Neural cell (in vitro differentiated cells): ENCODE measurements around the gene TRAF2. TPM values are rescaled to one million over a fixed set of nuclear protein-coding genes. Genes with fewer than 3 reads are reported as not detected.

Source experiments
- H2AFZ ChIP-seq: fragments of 200-600, 300-800 bp; sonication (generic), shearing (Covaris generic); 2 replicates; pipeline ENCODE4 v1.6.0; 2014; ENCODE audit warnings: low read depth, mild to moderate bottlenecking, antibody characterized with exemption, low read length, moderate library complexity
- H3F3A ChIP-seq: fragments of 200-600 bp; shearing (Covaris generic); 2 replicates; pipeline ENCODE4 v1.6.1; 2016; ENCODE audit warnings: mild to moderate bottlenecking, moderate library complexity, mixed read lengths, antibody characterized with exemption, low read length; ENCODE audit not compliant: insufficient read depth, poor library complexity, severe bottlenecking
- H3K27ac ChIP-seq: fragments of 200-600, 300-800 bp; sonication (generic), shearing (Covaris generic); 2 replicates; pipeline ENCODE4 v1.5.1; 2014; ENCODE audit warnings: mild to moderate bottlenecking, low read length, moderate library complexity
- H3K27me3 ChIP-seq: fragments of 300-800, 200-600 bp; sonication (generic), shearing (Covaris generic); 2 replicates; pipeline ENCODE4 v1.6.0; 2014; ENCODE audit warnings: mild to moderate bottlenecking, low read depth, low read length, moderate library complexity; ENCODE audit not compliant: insufficient read depth
- H3K36me3 ChIP-seq: fragments of 300-800, 200-600 bp; sonication (generic), shearing (Covaris generic); 2 replicates; pipeline ENCODE4 v1.5.1; 2014; ENCODE audit warnings: mild to moderate bottlenecking, antibody characterized with exemption, low read length, moderate library complexity; ENCODE audit not compliant: insufficient read depth
- H3K4me2 ChIP-seq: fragments of 300-800, 200-600 bp; sonication (generic), shearing (Covaris generic); 2 replicates; pipeline ENCODE4 v1.6.0; 2014; ENCODE audit warnings: mild to moderate bottlenecking, low read length
- H3K4me3 ChIP-seq: fragments of 300-800, 200-600 bp; sonication (generic), shearing (Covaris generic); 2 replicates; pipeline ENCODE4 v1.5.1; 2014; ENCODE audit warnings: mild to moderate bottlenecking, low read length, moderate library complexity
- H3K79me2 ChIP-seq: fragments of 200-600 bp; shearing (Covaris generic); replicated peaks from 2 replicates; pipeline ENCODE4 v1.6.0; 2014; ENCODE audit warnings: mild to moderate bottlenecking, low read length, moderate library complexity; ENCODE audit not compliant: insufficient read depth
- H3K9ac ChIP-seq: fragments of 300-800, 200-600 bp; sonication (generic), shearing (Covaris generic); 2 replicates; pipeline ENCODE4 v1.6.1; 2016; ENCODE audit warnings: mild to moderate bottlenecking, low read length, mixed read lengths
- H3K9me2 ChIP-seq: fragments of 200-600 bp; shearing (Covaris generic); 2 replicates; pipeline ENCODE4 v1.6.1; 2016; ENCODE audit warnings: mild to moderate bottlenecking, low read length, mixed read lengths; ENCODE audit not compliant: insufficient read depth
- H3K9me3 ChIP-seq: fragments of 200-600, 300-800 bp; sonication (generic), shearing (Covaris generic); 2 replicates; pipeline ENCODE4 v1.6.1; 2016; ENCODE audit warnings: mild to moderate bottlenecking, mixed run types, low read length, moderate library complexity, mixed read lengths
- H4K20me1 ChIP-seq: fragments of 200-600 bp; shearing (Covaris generic); 2 replicates; pipeline ENCODE4 v1.6.1; 2016; ENCODE audit warnings: mild to moderate bottlenecking, mixed run types; ENCODE audit not compliant: insufficient read depth
- EP300 ChIP-seq: fragments of 450-650 bp; conservative IDR thresholded peaks from 2 replicates; pipeline ENCODE4 v1.6.1; 2014; ENCODE audit warnings: antibody characterized with exemption, mild to moderate bottlenecking, moderate library complexity; ENCODE audit not compliant: poor library complexity, severe bottlenecking
- EZH2 ChIP-seq: fragments of 200-600, 300-800 bp; shearing (Covaris generic), sonication (generic); IDR thresholded peaks from 2 replicates; pipeline ENCODE4 v1.6.1; 2014; ENCODE audit warnings: antibody characterized with exemption, low read length, borderline replicate concordance, mild to moderate bottlenecking; ENCODE audit not compliant: insufficient read depth, poor library complexity, severe bottlenecking
- MXI1 ChIP-seq: fragments of 450-650 bp; conservative IDR thresholded peaks from 2 replicates; pipeline ENCODE4 v1.6.1; 2014; ENCODE audit warnings: antibody characterized with exemption, mild to moderate bottlenecking; ENCODE audit not compliant: poor library complexity, severe bottlenecking
- POLR2AphosphoS5 ChIP-seq: IDR thresholded peaks from 2 replicates; pipeline ENCODE4 v1.6.1; 2012
- RAD21 ChIP-seq: fragments of 450-650 bp; conservative IDR thresholded peaks from 2 replicates; pipeline ENCODE4 v1.6.1; 2014; ENCODE audit warnings: antibody characterized with exemption, mild to moderate bottlenecking, moderate library complexity
- SMC3 ChIP-seq: fragments of 450-650 bp; conservative IDR thresholded peaks from 2 replicates; pipeline ENCODE4 v1.6.1; 2014; ENCODE audit warnings: antibody characterized with exemption, mild to moderate bottlenecking, moderate library complexity; ENCODE audit not compliant: poor library complexity
- TAF1 ChIP-seq: IDR thresholded peaks from 2 replicates; pipeline ENCODE4 v1.6.1; 2012; ENCODE audit warnings: low read depth
- polyA plus RNA-seq: library from polyadenylated mRNA; depleted of rRNA; stranded (reverse); fragments of >200 nt; gene quantifications from 2 replicates; pipeline ENCODE4 v1.2.3, GENCODE V29; 2014
- TF ChIP-seq, protein P1 (sequence below): IDR thresholded peaks from 2 replicates; pipeline ENCODE4 v1.6.1; 2012; ENCODE audit warnings: borderline replicate concordance
- TF ChIP-seq, protein P2 (sequence below): fragments of 450-650 bp; IDR thresholded peaks from 2 replicates; pipeline ENCODE4 v1.5.1; 2014; ENCODE audit warnings: antibody characterized with exemption, mild to moderate bottlenecking, moderate library complexity; ENCODE audit not compliant: poor library complexity, severe bottlenecking

The TRAF2 gene
- polyA plus RNA-seq, 1 donor from 2014 or later, result 14.6 TPM

DNA sequence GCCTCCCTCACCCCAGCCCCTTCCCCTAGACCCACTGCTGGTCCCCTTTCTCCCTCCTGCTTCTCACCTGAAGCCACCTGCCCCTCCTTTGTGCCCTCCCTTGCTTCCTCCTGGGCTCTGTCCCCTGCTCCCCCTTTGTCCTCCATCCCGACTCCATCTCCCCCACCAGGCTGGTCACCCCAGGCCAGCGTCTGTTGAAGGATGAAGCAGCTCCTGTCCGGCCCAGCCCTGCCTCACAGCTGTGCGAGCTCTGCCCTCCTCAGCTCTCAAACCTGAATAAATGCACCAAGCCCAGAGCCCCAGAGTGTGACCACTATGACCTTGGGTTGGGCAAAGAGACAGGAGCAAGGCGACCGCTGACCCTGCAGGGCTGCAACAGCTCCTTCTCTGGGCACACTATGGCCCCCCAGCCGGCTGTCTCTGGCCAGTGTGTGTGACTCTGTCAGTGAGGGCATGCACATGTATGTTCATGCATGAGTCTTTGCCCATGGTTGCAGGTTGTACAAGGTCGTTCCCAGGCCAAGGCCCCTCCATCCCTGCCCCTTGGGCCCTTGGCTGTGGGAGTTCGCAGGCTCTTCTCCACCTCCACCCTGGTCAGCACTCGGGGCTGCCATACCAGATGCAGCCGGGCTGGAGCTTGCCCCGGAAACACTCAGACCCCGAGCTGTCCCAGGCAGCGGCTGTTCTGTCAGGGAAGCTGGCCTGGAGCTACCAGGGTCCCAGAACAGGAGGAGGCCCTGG is 69.1 kb downstream of the TRAF2 start:
- H3K9me2 ChIP-seq, result no peaks in the 10 kb centered on the region
- no peaks in the 10 kb centered on the region for H3K36me3 ChIP-seq
- no peaks in the 10 kb centered on the region for H4K20me1 ChIP-seq
- no peak overlapping the region for H3K9ac ChIP-seq
- H3K27me3 ChIP-seq, result no peaks in the 10 kb centered on the region
- TF ChIP-seq EP300 (no peak), SMC3 (no peak), RAD21 (no peak)
- TF ChIP-seq, protein P1, sequence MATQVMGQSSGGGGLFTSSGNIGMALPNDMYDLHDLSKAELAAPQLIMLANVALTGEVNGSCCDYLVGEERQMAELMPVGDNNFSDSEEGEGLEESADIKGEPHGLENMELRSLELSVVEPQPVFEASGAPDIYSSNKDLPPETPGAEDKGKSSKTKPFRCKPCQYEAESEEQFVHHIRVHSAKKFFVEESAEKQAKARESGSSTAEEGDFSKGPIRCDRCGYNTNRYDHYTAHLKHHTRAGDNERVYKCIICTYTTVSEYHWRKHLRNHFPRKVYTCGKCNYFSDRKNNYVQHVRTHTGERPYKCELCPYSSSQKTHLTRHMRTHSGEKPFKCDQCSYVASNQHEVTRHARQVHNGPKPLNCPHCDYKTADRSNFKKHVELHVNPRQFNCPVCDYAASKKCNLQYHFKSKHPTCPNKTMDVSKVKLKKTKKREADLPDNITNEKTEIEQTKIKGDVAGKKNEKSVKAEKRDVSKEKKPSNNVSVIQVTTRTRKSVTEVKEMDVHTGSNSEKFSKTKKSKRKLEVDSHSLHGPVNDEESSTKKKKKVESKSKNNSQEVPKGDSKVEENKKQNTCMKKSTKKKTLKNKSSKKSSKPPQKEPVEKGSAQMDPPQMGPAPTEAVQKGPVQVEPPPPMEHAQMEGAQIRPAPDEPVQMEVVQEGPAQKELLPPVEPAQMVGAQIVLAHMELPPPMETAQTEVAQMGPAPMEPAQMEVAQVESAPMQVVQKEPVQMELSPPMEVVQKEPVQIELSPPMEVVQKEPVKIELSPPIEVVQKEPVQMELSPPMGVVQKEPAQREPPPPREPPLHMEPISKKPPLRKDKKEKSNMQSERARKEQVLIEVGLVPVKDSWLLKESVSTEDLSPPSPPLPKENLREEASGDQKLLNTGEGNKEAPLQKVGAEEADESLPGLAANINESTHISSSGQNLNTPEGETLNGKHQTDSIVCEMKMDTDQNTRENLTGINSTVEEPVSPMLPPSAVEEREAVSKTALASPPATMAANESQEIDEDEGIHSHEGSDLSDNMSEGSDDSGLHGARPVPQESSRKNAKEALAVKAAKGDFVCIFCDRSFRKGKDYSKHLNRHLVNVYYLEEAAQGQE, result no peak
- no peaks in the 10 kb centered on the region for H3K79me2 ChIP-seq
- H3K9me3 ChIP-seq, result no peaks in the 10 kb centered on the region
- no peaks in the 10 kb centered on the region for H3F3A ChIP-seq
- no peak overlapping the region for H3K27ac ChIP-seq
- no peak overlapping the region for H3K4me3 ChIP-seq
- no peak overlapping the region for H3K4me2 ChIP-seq
- H2AFZ ChIP-seq, result no peak overlapping the region

DNA sequence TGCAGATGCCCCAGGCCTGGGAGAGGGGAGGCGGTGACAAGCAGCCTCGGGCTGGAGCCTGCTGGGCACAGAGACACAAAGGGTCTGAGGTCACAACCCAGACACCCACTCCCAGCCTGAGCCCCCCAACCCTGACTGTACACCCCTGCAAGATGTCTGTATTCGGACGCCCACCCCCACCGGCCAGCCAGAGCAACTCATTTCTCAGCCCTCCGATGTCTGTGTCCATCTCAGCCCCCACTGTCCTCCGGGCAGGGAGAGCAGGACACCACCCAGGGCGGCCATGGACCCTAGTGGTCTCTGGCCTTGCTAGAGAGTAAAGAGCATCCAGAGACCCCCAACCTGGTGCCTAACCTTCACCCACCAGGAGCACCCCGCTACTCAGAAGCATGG is 69.6 kb downstream of the TRAF2 start:
- Histone ChIP-seq H3K27me3 (no peaks in the 10 kb centered on the region), H3K79me2 (no peaks in the 10 kb centered on the region), H3K4me2 (no peak overlapping the region), H3K9ac (no peak overlapping the region), H3K27ac (no peak overlapping the region), H3K4me3 (no peak overlapping the region), H2AFZ (no peak overlapping the region), H3K9me3 (no peaks in the 10 kb centered on the region), H3K9me2 (no peaks in the 10 kb centered on the region), H3K36me3 (no peaks in the 10 kb centered on the region), H3F3A (no peaks in the 10 kb centered on the region), H4K20me1 (no peaks in the 10 kb centered on the region)
- TF ChIP-seq, protein P2, sequence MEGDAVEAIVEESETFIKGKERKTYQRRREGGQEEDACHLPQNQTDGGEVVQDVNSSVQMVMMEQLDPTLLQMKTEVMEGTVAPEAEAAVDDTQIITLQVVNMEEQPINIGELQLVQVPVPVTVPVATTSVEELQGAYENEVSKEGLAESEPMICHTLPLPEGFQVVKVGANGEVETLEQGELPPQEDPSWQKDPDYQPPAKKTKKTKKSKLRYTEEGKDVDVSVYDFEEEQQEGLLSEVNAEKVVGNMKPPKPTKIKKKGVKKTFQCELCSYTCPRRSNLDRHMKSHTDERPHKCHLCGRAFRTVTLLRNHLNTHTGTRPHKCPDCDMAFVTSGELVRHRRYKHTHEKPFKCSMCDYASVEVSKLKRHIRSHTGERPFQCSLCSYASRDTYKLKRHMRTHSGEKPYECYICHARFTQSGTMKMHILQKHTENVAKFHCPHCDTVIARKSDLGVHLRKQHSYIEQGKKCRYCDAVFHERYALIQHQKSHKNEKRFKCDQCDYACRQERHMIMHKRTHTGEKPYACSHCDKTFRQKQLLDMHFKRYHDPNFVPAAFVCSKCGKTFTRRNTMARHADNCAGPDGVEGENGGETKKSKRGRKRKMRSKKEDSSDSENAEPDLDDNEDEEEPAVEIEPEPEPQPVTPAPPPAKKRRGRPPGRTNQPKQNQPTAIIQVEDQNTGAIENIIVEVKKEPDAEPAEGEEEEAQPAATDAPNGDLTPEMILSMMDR, result no peak
- no peak for TF ChIP-seq EP300
- TF ChIP-seq MXI1, result no peak
- TF ChIP-seq POLR2AphosphoS5, result no peak
- no peak for TF ChIP-seq EZH2
- TF ChIP-seq, protein P1, result no peak
- TF ChIP-seq SMC3, result no peak
- no peak for TF ChIP-seq RAD21
- TF ChIP-seq TAF1, result no peak
